Spinal cord (tissue), 10 donors: ENCODE measurements around the gene ONECUT3. TPM values are rescaled to one million over a fixed set of nuclear protein-coding genes. Genes with fewer than 3 reads are reported as not detected.

Experiments used
- DNase-seq, 6 donors: peaks; one replicate each; pipeline versions ENCODE4 v3.0.0 to v3.0.0-alpha.2; 2013 to 2015; ENCODE audit warnings: low spot score in 6 of 6, low read depth in 4 of 6
- H3K27ac ChIP-seq: one replicate; pipeline ENCODE4 v1.5.1; 2013; ENCODE audit warnings: low read depth, low read length, control low read depth
- H3K27me3 ChIP-seq: one replicate; pipeline ENCODE4 v1.6.1; 2013; ENCODE audit warnings: low read length; ENCODE audit not compliant: control insufficient read depth, insufficient read depth
- H3K36me3 ChIP-seq: one replicate; pipeline ENCODE4 v1.6.1; 2013; ENCODE audit warnings: low read length; ENCODE audit not compliant: control insufficient read depth, insufficient read depth
- H3K4me1 ChIP-seq: one replicate; pipeline ENCODE4 v1.6.1; 2013; ENCODE audit warnings: low read length; ENCODE audit not compliant: control insufficient read depth, insufficient read depth
- H3K4me3 ChIP-seq: one replicate; pipeline ENCODE4 v1.5.1; 2013; ENCODE audit warnings: low read depth, low read length, control low read depth
- H3K9me3 ChIP-seq: one replicate; pipeline ENCODE4 v1.6.1; 2013; ENCODE audit warnings: low read length; ENCODE audit not compliant: control insufficient read depth, insufficient read depth
- WGBS: methylation state at CpG from one replicate; pipeline ENCODE4 v1.1.5; 2013; ENCODE audit warnings: missing lambda C conversion rate; ENCODE audit not compliant: insufficient coverage; 5-methylcytosine and 5-hydroxymethylcytosine counted together
- polyA plus RNA-seq, 2 donors: library from polyadenylated mRNA; unstranded; fragments of 120-200 nt; gene quantifications; one replicate each; pipeline ENCODE4 v1.2.1, GENCODE V29; 2013; ENCODE audit not compliant: insufficient read length in 2 of 2
- small RNA-seq: library from RNA; depleted of rRNA; stranded (forward); fragments of <200 nt; gene quantifications from one replicate; pipeline ENCODE3, GENCODE V24; 2014; ENCODE audit warnings: low replicate concordance
- total RNA-seq, 2 donors: library from RNA; depleted of rRNA in 1 of 2; stranded (reverse); fragments of 120-200 nt in 1 of 2; fragments of >200 nt in 1 of 2; gene quantifications; one replicate each; pipeline versions ENCODE4 v1.2.3 to v1.2.4, GENCODE V29; 2013 to 2014
- donor health status: healthy.

Gene ONECUT3
- total and polyA plus RNA-seq, 4 donors: 0.06 to 0.66 (median 0.62) TPM; not detected in 1

DNA sequence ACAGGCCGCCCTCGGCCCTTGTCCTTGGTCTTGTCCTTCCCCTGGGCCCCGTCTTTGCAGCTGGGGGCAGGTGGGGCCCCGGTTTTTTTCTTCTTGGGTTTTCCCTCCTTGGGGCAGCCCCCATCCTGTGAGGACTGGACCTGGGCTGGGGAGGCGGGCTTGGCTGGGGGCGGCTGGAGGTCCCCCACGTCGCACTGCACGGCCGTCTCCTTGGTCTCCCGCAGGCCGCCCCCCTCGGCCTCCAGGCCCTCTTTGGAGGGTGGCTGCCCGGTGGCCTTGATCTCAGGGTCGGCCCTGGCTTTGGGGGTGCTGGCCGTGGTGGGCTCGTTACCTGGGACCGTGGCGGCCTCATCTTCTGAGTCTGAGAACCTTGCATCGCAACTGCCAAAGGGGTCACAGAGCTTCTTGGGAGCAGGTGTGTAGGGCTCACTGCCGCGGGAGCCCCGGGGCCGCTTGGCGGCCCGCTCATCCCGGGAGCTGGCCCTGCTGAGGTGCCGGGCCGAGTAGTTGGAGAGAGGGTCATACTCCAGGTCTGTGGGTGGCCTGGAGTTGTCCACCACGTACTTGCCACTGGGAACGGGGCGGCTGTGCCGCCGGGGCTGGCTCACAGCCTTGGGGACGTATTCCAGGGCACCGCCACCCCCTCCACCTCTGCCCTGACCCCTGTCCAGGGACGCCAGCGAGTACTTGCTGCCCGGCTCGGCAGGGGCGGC is 74.4 kb downstream of the ONECUT3 start:
- Histone ChIP-seq H3K9me3 (no peaks in the 10 kb centered on the region), H3K4me1 (peaks cover 12% of the 10 kb centered on the region), H3K27me3 (no peaks in the 10 kb centered on the region), H3K4me3 (no peak overlapping the region), H3K27ac (no peak overlapping the region), H3K36me3 (peaks cover 82% of the 10 kb centered on the region)
- WGBS: 90% methylated on average over 41 of the region's 41 CpGs
- DNase-seq: no peak

- no peak overlapping the region for H3K4me3 ChIP-seq
- no peak for DNase-seq
- H3K36me3 ChIP-seq: peaks cover 81% of the 10 kb centered on the region
- H3K9me3 ChIP-seq: no peaks in the 10 kb centered on the region
- H3K4me1 ChIP-seq: peaks cover 16% of the 10 kb centered on the region
- no peak overlapping the region for H3K27ac ChIP-seq
- no peaks in the 10 kb centered on the region for H3K27me3 ChIP-seq
- 89% methylated on average over 56 of the region's 57 CpGs for WGBS
Measured at GRCh38 chr19:1828279-1829238, 75.3 kb downstream of the ONECUT3 start.

DNA sequence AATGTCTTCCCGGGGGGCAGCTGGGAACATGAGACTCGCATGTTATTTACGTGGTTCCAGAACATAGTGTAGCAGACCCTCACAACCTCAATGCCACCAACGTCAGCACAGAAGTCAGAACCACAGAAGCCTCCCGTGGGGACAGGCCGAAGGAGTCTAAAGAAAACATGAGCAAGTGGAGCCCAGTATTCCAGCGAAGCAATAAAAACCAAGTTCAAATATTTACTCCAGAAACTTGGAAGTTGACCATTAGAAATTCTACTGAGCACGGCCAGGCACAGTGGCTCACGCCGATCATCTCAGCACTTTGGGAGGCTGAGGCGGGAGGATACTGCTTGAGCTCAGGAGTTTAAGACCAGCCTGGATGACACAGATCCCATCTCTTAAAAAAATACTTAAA is 76.7 kb downstream of the ONECUT3 start:
- 95% methylated on average over 6 of the region's 11 CpGs for WGBS
- DNase-seq: no peak
- Histone ChIP-seq H3K36me3 (peaks cover 84% of the 10 kb centered on the region), H3K9me3 (no peaks in the 10 kb centered on the region), H3K27me3 (no peaks in the 10 kb centered on the region), H3K4me3 (no peak overlapping the region), H3K4me1 (peaks cover 24% of the 10 kb centered on the region), H3K27ac (no peak overlapping the region)

DNA sequence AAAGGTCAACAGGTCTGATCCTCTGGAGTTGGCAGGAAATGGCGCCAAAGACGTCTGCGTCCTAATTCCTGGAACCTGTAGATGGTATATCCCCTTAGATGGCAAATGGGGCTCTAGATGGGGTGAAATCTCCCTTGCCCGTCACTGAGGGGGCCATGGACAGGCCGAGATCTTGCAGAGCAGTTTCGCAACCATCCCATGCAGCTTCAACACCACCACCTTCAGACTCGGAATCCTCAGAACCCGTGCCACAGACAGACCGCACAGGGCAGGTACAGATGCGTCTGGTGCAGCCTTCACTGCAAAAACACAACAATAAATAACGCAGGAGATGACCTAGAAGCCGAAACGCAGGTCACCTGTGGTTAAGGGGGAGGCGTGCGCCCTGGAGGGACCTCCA is 77.3 kb downstream of the ONECUT3 start:
- Histone ChIP-seq H3K36me3 (peaks cover 82% of the 10 kb centered on the region), H3K27ac (no peak overlapping the region), H3K4me1 (peaks cover 24% of the 10 kb centered on the region), H3K9me3 (no peaks in the 10 kb centered on the region), H3K4me3 (no peak overlapping the region), H3K27me3 (no peaks in the 10 kb centered on the region)
- WGBS: 96% methylated on average over 13 of the region's 15 CpGs
- no peak for DNase-seq

Small RNAs within 50 kb of the gene (small RNA-seq; reads per million reads assigned to genes)
- gene RF00017: not detected

Other genes starting within 250 kb of the ONECUT3 start
- under 1 TPM; 0.40 to 0.99 TPM for gene ADAMTSL5, start 240.5 kb upstream of the ONECUT3 start, total RNA-seq
- 1 to 10 TPM in 1 of 2 donors, under 1 TPM in 1; 0.82 to 1.6 TPM for gene ADAMTSL5, start 240.5 kb upstream of the ONECUT3 start, polyA plus RNA-seq
- under 1 TPM; 0.59 to 0.66 TPM for gene PLK5, start 229.4 kb upstream of the ONECUT3 start, total RNA-seq
- 1 to 10 TPM; 4.2 to 5.9 TPM for gene PLK5, start 229.4 kb upstream of the ONECUT3 start, polyA plus RNA-seq
- 10 to 100 TPM; 17.0 to 43.6 TPM for gene MEX3D, start 185.2 kb upstream of the ONECUT3 start, total RNA-seq
- 10 to 100 TPM; 33.6 to 35.4 TPM for gene MEX3D, start 185.2 kb upstream of the ONECUT3 start, polyA plus RNA-seq
- 10 to 100 TPM; 36.6 to 73.1 TPM for gene MBD3, start 160.6 kb upstream of the ONECUT3 start, total RNA-seq
- gene MBD3, start 160.6 kb upstream of the ONECUT3 start, polyA plus RNA-seq: 100 to 1,000 TPM; 105 to 113 TPM
- gene UQCR11, start 148.0 kb upstream of the ONECUT3 start, total RNA-seq: 100 to 1,000 TPM in 1 of 2 donors, 10 to 100 TPM in 1; 60.4 to 203 TPM
- 100 to 1,000 TPM; 179 to 188 TPM for gene UQCR11, start 148.0 kb upstream of the ONECUT3 start, polyA plus RNA-seq
- 10 to 100 TPM; 18.8 to 65.8 TPM for gene TCF3, start 100.9 kb upstream of the ONECUT3 start, total RNA-seq
- gene TCF3, start 100.9 kb upstream of the ONECUT3 start, polyA plus RNA-seq: 10 to 100 TPM; 89.2 to 94.7 TPM
- 1 to 10 TPM; 1.1 to 2.1 TPM for gene ATP8B3, start 58.8 kb downstream of the ONECUT3 start, total RNA-seq
- 1 to 10 TPM; 1.0 to 1.7 TPM for gene ATP8B3, start 58.8 kb downstream of the ONECUT3 start, polyA plus RNA-seq
- gene REXO1, start 95.0 kb downstream of the ONECUT3 start, total RNA-seq: 10 to 100 TPM in 1 of 2 donors, 1 to 10 TPM in 1; 5.7 to 10.9 TPM
- gene REXO1, start 95.0 kb downstream of the ONECUT3 start, polyA plus RNA-seq: 10 to 100 TPM; 27.2 to 41.8 TPM
- 1 to 10 TPM; 1.8 to 4.8 TPM for gene KLF16, start 110.1 kb downstream of the ONECUT3 start, total RNA-seq
- 10 to 100 TPM in 1 of 2 donors, 1 to 10 TPM in 1; 9.8 to 13.4 TPM for gene KLF16, start 110.1 kb downstream of the ONECUT3 start, polyA plus RNA-seq
- 100 to 1,000 TPM in 1 of 2 donors, 10 to 100 TPM in 1; 53.5 to 103 TPM for gene ABHD17A, start 132.0 kb downstream of the ONECUT3 start, total RNA-seq
- gene ABHD17A, start 132.0 kb downstream of the ONECUT3 start, polyA plus RNA-seq: 100 to 1,000 TPM; 141 TPM
- gene ADAT3, start 151.9 kb downstream of the ONECUT3 start, total RNA-seq: 1 to 10 TPM; 1.5 to 3.0 TPM
- gene ADAT3, start 151.9 kb downstream of the ONECUT3 start, polyA plus RNA-seq: 1 to 10 TPM; 5.8 to 7.9 TPM
- gene SCAMP4, start 151.9 kb downstream of the ONECUT3 start, total RNA-seq: 10 to 100 TPM; 25.2 to 38.1 TPM
- 100 to 1,000 TPM in 1 of 2 donors, 10 to 100 TPM in 1; 95.1 to 112 TPM for gene SCAMP4, start 151.9 kb downstream of the ONECUT3 start, polyA plus RNA-seq
- 10 to 100 TPM; 27.8 to 53.4 TPM for gene CSNK1G2, start 187.7 kb downstream of the ONECUT3 start, total RNA-seq
- 10 to 100 TPM; 54.4 to 65.6 TPM for gene CSNK1G2, start 187.7 kb downstream of the ONECUT3 start, polyA plus RNA-seq